ENCODE measurements around the gene RIPK4.
"Not testable (repeated sequence)": the region's sequence is repeated elsewhere in the genome, so short reads cannot be mapped to it uniquely, and the experiment has no call there.

GRCh38 chr21:41694042-41694441 lies 72.8 kb downstream of the RIPK4 start:
- not testable (repeated sequence) for TF ChIP-seq CTCF, POLR2A (IDR thresholded peaks at IDR 0.05)

Measured in transverse colon (tissue), 3 donors.